ENCODE measurements around the gene SYT12.

DNA sequence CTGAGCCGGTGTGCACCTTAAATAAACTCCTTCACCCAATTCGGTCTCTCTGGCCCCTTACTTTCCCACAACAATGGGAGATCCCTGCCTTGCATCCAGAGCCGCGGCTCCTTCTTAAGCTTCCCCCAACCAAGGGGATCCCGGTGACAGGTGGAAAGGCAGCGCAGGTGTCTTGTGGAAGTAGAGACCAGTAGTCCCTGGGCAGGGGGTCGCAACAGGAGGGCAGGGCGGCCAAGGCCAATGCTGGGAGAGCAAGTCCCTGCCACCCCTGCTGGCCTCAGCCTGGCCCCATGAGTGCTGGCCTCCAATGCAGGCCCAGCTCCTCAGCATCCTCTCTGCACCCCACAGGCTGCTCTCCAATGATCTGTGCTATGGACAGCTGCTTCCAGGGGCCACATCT is 7.9 kb upstream of the SYT12 start:
- no peak for TF ChIP-seq POLR2A (IDR thresholded peaks at IDR 0.05; ENCODE audit: low read depth, low read length)
- TF ChIP-seq POLR2AphosphoS5 (IDR thresholded peaks at IDR 0.05; ENCODE audit: low read depth, low read length) = no peak
- no peak for TF ChIP-seq PAX5 (IDR thresholded peaks at IDR 0.05; ENCODE audit: insufficient read depth, low read length, severe bottlenecking)

All from GM12891 (cell line).